HCT116 (cell line): ENCODE measurements around the gene AGAP2. TPM values are rescaled to one million over a fixed set of nuclear protein-coding genes. Genes with fewer than 3 reads are reported as not detected.

Source experiments
- ATAC-seq: fragments of 200-7000 bp; cut with Tn5 transposase; 2 replicates; pipeline ENCODE4 v1.9.1; 2020; ENCODE audit warnings: mild to moderate bottlenecking, moderate library complexity
- BruUV-seq: library from RNA; stranded (reverse); fragments of 400-500 nt; replicated peaks from 2 replicates; lab custom pipeline; 2021; lab: Mats Ljungman, UMichigan
- CTCF ChIA-PET: fragments of 300-600 bp; sonication (Branson Sonifier 250); formaldehyde crosslinking; loops from one replicate; lab custom pipeline; 2021; ENCODE audit warnings: antibody characterized with exemption; lab: Charles Lee
- POLR2A ChIA-PET: fragments of 300-600, 350-600 bp; sonication (Branson Sonifier 250); formaldehyde crosslinking; loops from one replicate; lab custom pipeline; 2021; ENCODE audit warnings: antibody characterized with exemption; lab: Charles Lee
- RAD21 ChIA-PET, 2 experiments: fragments of 300-600 bp; sonication (Branson Sonifier 250); formaldehyde crosslinking; loops; one replicate each; lab custom pipeline; 2023; ENCODE audit warnings: low total read pairs in 2 of 2; ENCODE audit not compliant: uncharacterized antibody in 2 of 2, unreplicated experiment in 2 of 2, low non-redundant PET in 1 of 2; lab: Charles Lee
- DNase-seq: peaks from one replicate; pipeline ENCODE4 v3.0.0-alpha.2; 2010; ENCODE audit warnings: low read depth, low spot score
- H2AFZ ChIP-seq: fragments of 200-600 bp; shearing (Covaris generic), sonication (generic); 2 replicates; pipeline ENCODE4 v1.6.1; 2017; ENCODE audit warnings: low read depth, mixed run types, mixed read lengths, antibody characterized with exemption, low read length; ENCODE audit not compliant: poor library complexity, severe bottlenecking
- H3K27ac ChIP-seq: 2 replicates; pipeline ENCODE4 v1.5.1; 2012; ENCODE audit warnings: low read depth, low read length
- H3K27me3 ChIP-seq: fragments of 200-600 bp; sonication (generic); 2 replicates; pipeline ENCODE4 v1.6.1; 2016; ENCODE audit warnings: mixed run types, low read length, mixed read lengths; ENCODE audit not compliant: insufficient read depth
- H3K36me3 ChIP-seq, 2 experiments: fragments of 200-500 bp in 1 of 2; fragments of 200-600 bp in 1 of 2; sonication (Bioruptor generic) in 1 of 2; sonication (generic) in 1 of 2; 2 replicates each; pipeline versions ENCODE4 v1.5.1 to v1.6.1; 2014 to 2016; ENCODE audit warnings: low read length in 2 of 2, inconsistent platforms in 1 of 2, mixed read lengths in 1 of 2, mixed run types in 1 of 2; ENCODE audit not compliant: insufficient read depth in 2 of 2, control insufficient read depth in 1 of 2
- H3K4me1 ChIP-seq, 2 experiments: fragments of 200-600 bp in 1 of 2; sonication (generic) in 1 of 2; 2 replicates each; pipeline versions ENCODE4 v1.5.1 to v1.6.1; 2012 to 2017; ENCODE audit warnings: low read length in 2 of 2, inconsistent platforms in 1 of 2, mild to moderate bottlenecking in 1 of 2, mixed read lengths in 1 of 2, mixed run types in 1 of 2, moderate library complexity in 1 of 2; ENCODE audit not compliant: insufficient read depth in 2 of 2, control insufficient read depth in 1 of 2
- H3K4me2 ChIP-seq: fragments of 200-600 bp; sonication (generic); 2 replicates; pipeline ENCODE4 v1.6.1; 2017; ENCODE audit warnings: mixed run types, low read length, mixed read lengths
- H3K4me3 ChIP-seq, 2 experiments: fragments of 200-600 bp in 1 of 2; sonication (generic) in 1 of 2; replicated peaks in 1 of 2; 2 replicates each; pipeline ENCODE4 v1.5.1; 2011 to 2016; ENCODE audit warnings: low read length in 2 of 2, control low read depth in 1 of 2, low read depth in 1 of 2, mild to moderate bottlenecking in 1 of 2, mixed read lengths in 1 of 2, mixed run types in 1 of 2
- H3K79me2 ChIP-seq: fragments of 200-600 bp; sonication (generic); 2 replicates; pipeline ENCODE4 v1.6.1; 2017; ENCODE audit warnings: mild to moderate bottlenecking, mixed run types, low read length, moderate library complexity, mixed read lengths; ENCODE audit not compliant: insufficient read depth
- H3K9ac ChIP-seq: fragments of 200-600 bp; sonication (generic); 2 replicates; pipeline ENCODE4 v1.6.1; 2016; ENCODE audit warnings: low read length, mixed read lengths
- H3K9me2 ChIP-seq: fragments of 200-600 bp; sonication (generic), shearing (Covaris generic); 2 replicates; pipeline ENCODE4 v1.6.1; 2017; ENCODE audit warnings: mixed run types, mild to moderate bottlenecking, moderate library complexity; ENCODE audit not compliant: insufficient read depth
- H3K9me3 ChIP-seq, 2 experiments: fragments of 200-500 bp in 1 of 2; fragments of 200-600 bp in 1 of 2; sonication (Bioruptor generic) in 1 of 2; sonication (generic) in 1 of 2; 2 replicates each; pipeline ENCODE4 v1.6.1; 2014 to 2017; ENCODE audit warnings: low read length in 2 of 2, mixed read lengths in 2 of 2, inconsistent platforms in 1 of 2, low read depth in 1 of 2, mild to moderate bottlenecking in 1 of 2, mixed run types in 1 of 2, moderate library complexity in 1 of 2; ENCODE audit not compliant: control insufficient read depth in 1 of 2, insufficient read depth in 1 of 2
- H4K20me1 ChIP-seq: fragments of 200-600 bp; sonication (generic), shearing (Covaris generic); 2 replicates; pipeline ENCODE4 v1.6.1; 2017; ENCODE audit warnings: mixed run types, mild to moderate bottlenecking, moderate library complexity; ENCODE audit not compliant: insufficient read depth
- ATF3 ChIP-seq: IDR thresholded peaks from 2 replicates; pipeline ENCODE4 v1.6.1; 2012
- CBX3 ChIP-seq: IDR thresholded peaks from 2 replicates; pipeline ENCODE4 v1.6.1; 2012; ENCODE audit warnings: low read depth
- CEBPB ChIP-seq: IDR thresholded peaks from 2 replicates; pipeline ENCODE4 v1.6.1; 2012; ENCODE audit warnings: low read depth
- CTCF ChIP-seq, 3 experiments: fragments of 200-600 bp in 1 of 3; sonication (generic) in 1 of 3; IDR thresholded peaks in 2 of 3; conservative IDR thresholded peaks in 1 of 3; 2 replicates each; pipeline ENCODE4 v1.5.1; 2012 to 2017; ENCODE audit warnings: low read depth in 2 of 3, low read length in 2 of 3, antibody characterized with exemption in 1 of 3, borderline replicate concordance in 1 of 3, control low read depth in 1 of 3, mild to moderate bottlenecking in 1 of 3, mixed read lengths in 1 of 3, mixed run types in 1 of 3, moderate library complexity in 1 of 3; ENCODE audit not compliant: insufficient read depth in 1 of 3
- ELF1 ChIP-seq: IDR thresholded peaks from 2 replicates; pipeline ENCODE4 v1.6.1; 2012; ENCODE audit warnings: low read depth, borderline replicate concordance
- EZH2 ChIP-seq: fragments of 200-600 bp; sonication (generic); IDR thresholded peaks from 2 replicates; pipeline ENCODE4 v1.6.1; 2017; ENCODE audit warnings: antibody characterized with exemption, mixed run types
- JUND ChIP-seq: IDR thresholded peaks from 2 replicates; pipeline ENCODE4 v1.6.1; 2012
- POLR2A ChIP-seq: IDR thresholded peaks from 2 replicates; pipeline ENCODE4 v1.7.0; 2011; ENCODE audit warnings: borderline replicate concordance; ENCODE audit not compliant: insufficient read depth, insufficient read length; ENCODE audit errors: extremely low read depth
- POLR2AphosphoS5 ChIP-seq: IDR thresholded peaks from 2 replicates; pipeline ENCODE4 v1.6.1; 2011; ENCODE audit warnings: mild to moderate bottlenecking, low read depth, low read length, moderate library complexity
- REST ChIP-seq: IDR thresholded peaks from 2 replicates; pipeline ENCODE4 v1.6.1; 2012; ENCODE audit warnings: low read depth
- SIN3A ChIP-seq: IDR thresholded peaks from 2 replicates; pipeline ENCODE4 v1.6.1; 2012; ENCODE audit warnings: low read depth
- TCF7L2 ChIP-seq: IDR thresholded peaks from 2 replicates; pipeline ENCODE4 v1.7.0; 2011; ENCODE audit warnings: borderline replicate concordance, inconsistent platforms; ENCODE audit not compliant: insufficient read depth, insufficient read length; ENCODE audit errors: extremely low read depth
- YY1 ChIP-seq: IDR thresholded peaks from 2 replicates; pipeline ENCODE4 v1.6.1; 2011; ENCODE audit warnings: low read length, low read depth, moderate library complexity, mild to moderate bottlenecking; ENCODE audit not compliant: insufficient replicate concordance; ENCODE audit errors: extremely low read depth
- ZBTB33 ChIP-seq: IDR thresholded peaks from 2 replicates; pipeline ENCODE4 v1.6.1; 2011; ENCODE audit warnings: mild to moderate bottlenecking, low read length, moderate library complexity; ENCODE audit not compliant: insufficient replicate concordance; ENCODE audit errors: extremely low read depth
- intact Hi-C: fragments of 100-400 bp; cut with micrococcal nuclease; formaldehyde crosslinking; loops from 2 replicates; pipeline ENCODE4 v1.10.0; 2022
- total RNA-seq: library from RNA; stranded (reverse); gene quantifications from one replicate; pipeline ENCODE4 v1.2.1, GENCODE V29; 2021; ENCODE audit not compliant: unreplicated experiment

AGAP2 gene
- total RNA-seq, 1 experiment from 2014 or later = 15.8 TPM

- BruUV-seq = no TSS peak
Observed at GRCh38 chr12:57757771-57758170, 19.2 kb upstream of the AGAP2 start.

More at GRCh38 chr12:57757771-57758170, 19.2 kb upstream of the AGAP2 start:
- Histone ChIP-seq H3K36me3 (peaks cover 0 to 3% of the 10 kb centered on the region in 2 experiments; a peak in 2 of 4 replicates), H3K9me2 (no peaks in the 10 kb centered on the region), H3K9ac (no peak overlapping the region), H3K9me3 (no peaks in the 10 kb centered on the region), H4K20me1 (no peaks in the 10 kb centered on the region), H3K27ac (no peak overlapping the region), H3K4me1 (peaks cover 18 to 33% of the 10 kb centered on the region in 2 experiments), H3K4me3 (no peak overlapping the region), H3K4me2 (no peak overlapping the region), H2AFZ (no peak overlapping the region), H3K79me2 (no peaks in the 10 kb centered on the region), H3K27me3 (no peaks in the 10 kb centered on the region)
- DNase-seq (no peak), ATAC-seq (no peak)
- intact Hi-C loops = no loop called here
- ChIA-PET CTCF (interaction anchor here (1.5 kb wide), 1 partner anchor 299 kb away, joined by 3 read pairs; no protein-coding TSS in a partner anchor), POLR2A (no interaction called here), RAD21 (interaction anchor here in 1 of 2 experiments (1.2 kb wide), 1 partner anchor 175 kb away, joined by 3 read pairs; no protein-coding TSS in a partner anchor)
- no peak for TF ChIP-seq POLR2AphosphoS5
- no peak for TF ChIP-seq ATF3
- TF ChIP-seq CTCF (IDR thresholded peaks at IDR 0.05 in 2 of 3, conservative IDR thresholded peaks at IDR 0.05 in 1 of 3; ENCODE audit: borderline replicate concordance in 1 of 3, insufficient read depth in 1 of 3, low read depth in 2 of 3, low read length in 2 of 3) = no peak
- TF ChIP-seq REST = no peak
- TF ChIP-seq JUND = no peak
- no peak for TF ChIP-seq ZBTB33
- TF ChIP-seq CBX3 = no peak
- no peak for TF ChIP-seq YY1
- no peak for TF ChIP-seq ELF1
- no peak for TF ChIP-seq EZH2
- TF ChIP-seq SIN3A = no peak
- TF ChIP-seq POLR2A = no peak
- no peak for TF ChIP-seq TCF7L2
- TF ChIP-seq CEBPB = no peak
